ENCODE measurements around the gene ACSS1.

DNA sequence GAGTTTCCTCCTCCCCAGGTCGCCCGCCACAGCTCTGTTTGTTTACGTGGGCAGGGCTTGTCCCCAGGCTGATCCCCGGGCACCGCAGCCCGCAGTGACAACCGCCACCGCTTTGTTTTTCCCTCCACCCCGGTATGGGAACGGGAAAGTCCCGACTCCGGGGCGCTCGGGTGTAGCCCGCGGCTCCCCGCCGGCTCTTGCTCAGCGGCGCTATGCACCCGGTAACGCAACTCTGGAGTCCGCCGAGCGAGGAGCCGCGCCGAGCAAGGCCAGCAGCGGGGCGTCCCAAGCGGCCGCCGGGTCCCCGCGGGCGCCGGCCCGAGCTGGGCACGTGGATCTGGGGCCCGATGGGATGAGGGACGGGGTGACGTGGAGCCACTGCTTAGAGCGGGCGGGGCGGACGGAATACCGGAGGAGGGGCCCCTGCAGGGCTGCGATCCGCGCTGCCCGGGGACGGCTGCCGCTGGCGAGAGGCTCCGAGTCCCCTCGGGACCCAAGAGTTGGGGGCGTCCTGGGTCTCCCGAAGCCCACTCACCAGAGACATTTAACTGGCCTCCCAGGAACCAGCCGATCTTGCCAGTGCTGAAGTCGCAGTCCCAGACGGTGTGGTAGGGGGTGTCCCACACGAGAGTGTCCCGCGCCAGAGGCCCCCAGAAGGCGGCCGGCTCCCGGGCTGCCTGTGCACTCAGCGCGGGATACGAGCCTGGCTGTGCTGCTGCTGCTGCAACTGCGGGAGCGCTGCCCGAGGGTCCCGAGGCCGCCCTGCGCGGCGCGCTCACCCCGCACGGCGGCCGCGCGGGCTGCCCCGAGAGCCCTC is 497 bp downstream of the ACSS1 start:
- TF ChIP-seq CTCF (IDR thresholded peaks at IDR 0.05) (peak in 2 of 7 experiments; percentile 7 to 11), POLR2A (IDR thresholded peaks at IDR 0.05) (peak in 1 of 4 donors; percentile 31), EP300 (IDR thresholded peaks at IDR 0.05) (peak; percentile 3)

Data from stomach (tissue), 4 donors.